DMS153 (cell line): ENCODE measurements around the gene MACROD2.
"Not testable (repeated sequence)": the region's sequence is repeated elsewhere in the genome, so short reads cannot be mapped to it uniquely, and the experiment has no call there.

Source experiments
- DNase-seq: peaks from one replicate; lab custom pipeline; 2025; lab: John Stamatoyannopoulos, UW

MACROD2 gene

GRCh38 chr20:14955399-14955798, 960.1 kb downstream of the MACROD2 start:
- no peak for DNase-seq

GRCh38 chr20:14956026-14956425, 960.7 kb downstream of the MACROD2 start:
- peak; percentile 15 for DNase-seq

GRCh38 chr20:14956538-14956937, 961.2 kb downstream of the MACROD2 start:
- no peak for DNase-seq

- DNase-seq = no peak
These were observed 962.1 kb downstream of the MACROD2 start for GRCh38 chr20:14957402-14957801.

GRCh38 chr20:14958626-14959025, 963.3 kb downstream of the MACROD2 start:
- DNase-seq = no peak

GRCh38 chr20:14959506-14960475, 964.5 kb downstream of the MACROD2 start:
- no peak for DNase-seq

GRCh38 chr20:14960831-14961230, 965.5 kb downstream of the MACROD2 start:
- DNase-seq = no peak

GRCh38 chr20:14963262-14963663, 967.9 kb downstream of the MACROD2 start:
- no peak for DNase-seq

GRCh38 chr20:14966203-14966602, 970.9 kb downstream of the MACROD2 start:
- no peak for DNase-seq

- no peak for DNase-seq
These were observed 971.5 kb downstream of the MACROD2 start for GRCh38 chr20:14966808-14967207.

- no peak for DNase-seq
These were observed 976.9 kb downstream of the MACROD2 start for GRCh38 chr20:14972256-14972655.

GRCh38 chr20:14972690-14973089, 977.4 kb downstream of the MACROD2 start:
- no peak for DNase-seq

GRCh38 chr20:14979453-14979986, 984.2 kb downstream of the MACROD2 start:
- DNase-seq = no peak

GRCh38 chr20:14981486-14981885, 986.2 kb downstream of the MACROD2 start:
- DNase-seq = not testable (repeated sequence)

- not testable (repeated sequence) for DNase-seq
These were observed 987.0 kb downstream of the MACROD2 start for GRCh38 chr20:14982324-14982723.

GRCh38 chr20:14984305-14984704, 989.0 kb downstream of the MACROD2 start:
- DNase-seq = no peak

GRCh38 chr20:14984768-14985622, 989.7 kb downstream of the MACROD2 start:
- DNase-seq = no peak

- DNase-seq = peak; percentile 80
These were observed 990.8 kb downstream of the MACROD2 start for GRCh38 chr20:14986026-14986655.

- no peak for DNase-seq
These were observed 991.3 kb downstream of the MACROD2 start for GRCh38 chr20:14986656-14987055.

- DNase-seq = no peak
These were observed 994.4 kb downstream of the MACROD2 start for GRCh38 chr20:14989535-14990290.

- DNase-seq = no peak
These were observed 995.7 kb downstream of the MACROD2 start for GRCh38 chr20:14991023-14991422.
